ENCODE measurements around the gene STK32C.

The STK32C gene

DNA sequence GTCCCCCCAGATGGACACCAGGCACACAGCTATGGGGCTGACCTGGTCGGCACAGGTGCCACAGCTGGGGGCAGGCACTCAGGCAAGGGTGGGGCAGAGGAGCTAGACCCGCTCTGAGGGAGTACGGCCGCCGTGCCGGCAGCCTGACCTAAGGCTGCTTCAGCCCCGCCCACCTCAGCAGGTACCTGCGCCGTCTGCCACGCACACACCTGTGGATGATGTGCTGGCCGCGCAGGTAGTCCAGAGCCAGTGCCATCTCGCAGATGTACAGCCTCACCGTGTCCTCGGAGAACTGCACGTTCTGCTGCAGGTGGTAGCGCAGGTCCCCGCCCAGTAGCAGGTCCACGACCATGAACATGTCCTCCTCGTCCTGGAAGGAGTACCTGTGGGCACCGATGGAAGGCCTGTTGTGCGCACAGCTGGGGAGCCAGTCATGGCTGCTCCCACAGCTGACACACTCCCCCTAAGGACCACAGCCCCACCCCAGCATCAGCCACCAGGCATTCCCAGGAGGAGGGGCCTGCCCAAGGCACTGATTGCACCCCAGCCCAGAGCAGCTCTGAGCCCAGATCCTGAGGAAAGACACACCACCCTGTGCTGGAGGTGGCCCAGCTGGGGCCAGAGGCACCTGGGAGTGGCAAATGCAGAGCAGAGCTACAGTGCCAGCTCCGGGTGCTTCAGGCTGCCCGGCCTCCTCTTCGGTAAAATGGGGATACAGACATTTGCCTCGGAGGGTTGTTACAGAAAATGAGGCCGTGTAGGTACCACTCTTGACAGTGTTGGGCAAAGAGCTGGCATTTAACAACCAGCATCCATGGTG is 81.0 kb downstream of the STK32C start:
- TF ChIP-seq SIN3A (IDR thresholded peaks at IDR 0.05; ENCODE audit: borderline replicate concordance, insufficient read depth, low read length), result no peak
- no peak for TF ChIP-seq TAF1 (IDR thresholded peaks at IDR 0.05; ENCODE audit: borderline replicate concordance, insufficient read depth, low read length)
- TF ChIP-seq, protein P1, sequence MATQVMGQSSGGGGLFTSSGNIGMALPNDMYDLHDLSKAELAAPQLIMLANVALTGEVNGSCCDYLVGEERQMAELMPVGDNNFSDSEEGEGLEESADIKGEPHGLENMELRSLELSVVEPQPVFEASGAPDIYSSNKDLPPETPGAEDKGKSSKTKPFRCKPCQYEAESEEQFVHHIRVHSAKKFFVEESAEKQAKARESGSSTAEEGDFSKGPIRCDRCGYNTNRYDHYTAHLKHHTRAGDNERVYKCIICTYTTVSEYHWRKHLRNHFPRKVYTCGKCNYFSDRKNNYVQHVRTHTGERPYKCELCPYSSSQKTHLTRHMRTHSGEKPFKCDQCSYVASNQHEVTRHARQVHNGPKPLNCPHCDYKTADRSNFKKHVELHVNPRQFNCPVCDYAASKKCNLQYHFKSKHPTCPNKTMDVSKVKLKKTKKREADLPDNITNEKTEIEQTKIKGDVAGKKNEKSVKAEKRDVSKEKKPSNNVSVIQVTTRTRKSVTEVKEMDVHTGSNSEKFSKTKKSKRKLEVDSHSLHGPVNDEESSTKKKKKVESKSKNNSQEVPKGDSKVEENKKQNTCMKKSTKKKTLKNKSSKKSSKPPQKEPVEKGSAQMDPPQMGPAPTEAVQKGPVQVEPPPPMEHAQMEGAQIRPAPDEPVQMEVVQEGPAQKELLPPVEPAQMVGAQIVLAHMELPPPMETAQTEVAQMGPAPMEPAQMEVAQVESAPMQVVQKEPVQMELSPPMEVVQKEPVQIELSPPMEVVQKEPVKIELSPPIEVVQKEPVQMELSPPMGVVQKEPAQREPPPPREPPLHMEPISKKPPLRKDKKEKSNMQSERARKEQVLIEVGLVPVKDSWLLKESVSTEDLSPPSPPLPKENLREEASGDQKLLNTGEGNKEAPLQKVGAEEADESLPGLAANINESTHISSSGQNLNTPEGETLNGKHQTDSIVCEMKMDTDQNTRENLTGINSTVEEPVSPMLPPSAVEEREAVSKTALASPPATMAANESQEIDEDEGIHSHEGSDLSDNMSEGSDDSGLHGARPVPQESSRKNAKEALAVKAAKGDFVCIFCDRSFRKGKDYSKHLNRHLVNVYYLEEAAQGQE (IDR thresholded peaks at IDR 0.05; ENCODE audit: insufficient read depth in 1 of 2, low read depth in 2 of 2, low read length in 2 of 2), result no peak
- TF ChIP-seq FOXP2 (optimal IDR thresholded peaks at IDR 0.05; ENCODE audit: borderline replicate concordance, extremely low read depth, extremely low read length, insufficient read depth), result no peak
- TF ChIP-seq POLR2AphosphoS5 (IDR thresholded peaks at IDR 0.05; ENCODE audit: low read depth, low read length), result no peak

DNA sequence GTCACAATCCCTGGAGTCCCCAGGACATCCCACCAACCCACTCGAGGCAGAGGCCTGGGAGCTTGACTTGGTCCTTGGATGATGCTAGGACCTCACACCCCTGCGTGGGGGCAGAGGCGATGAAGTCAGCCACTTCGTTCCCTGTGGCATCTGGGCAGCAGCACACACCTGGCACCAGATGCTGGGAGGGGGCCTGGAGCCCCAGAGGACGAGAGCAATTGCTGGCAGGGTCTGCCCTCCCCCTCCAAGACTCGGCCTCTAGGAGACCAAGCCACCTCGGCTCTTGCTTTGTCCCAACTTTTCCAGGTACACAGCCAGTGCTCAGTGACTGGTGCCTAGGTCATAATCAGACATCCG is 81.9 kb downstream of the STK32C start:
- TF ChIP-seq POLR2AphosphoS5 (IDR thresholded peaks at IDR 0.05; ENCODE audit: low read depth, low read length), result no peak
- TF ChIP-seq, protein P1 (IDR thresholded peaks at IDR 0.05; ENCODE audit: insufficient read depth in 1 of 2, low read depth in 2 of 2, low read length in 2 of 2), result no peak
- no peak for TF ChIP-seq SIN3A (IDR thresholded peaks at IDR 0.05; ENCODE audit: borderline replicate concordance, insufficient read depth, low read length)
- no peak for TF ChIP-seq TAF1 (IDR thresholded peaks at IDR 0.05; ENCODE audit: borderline replicate concordance, insufficient read depth, low read length)
- TF ChIP-seq FOXP2 (optimal IDR thresholded peaks at IDR 0.05; ENCODE audit: borderline replicate concordance, extremely low read depth, extremely low read length, insufficient read depth), result no peak

DNA sequence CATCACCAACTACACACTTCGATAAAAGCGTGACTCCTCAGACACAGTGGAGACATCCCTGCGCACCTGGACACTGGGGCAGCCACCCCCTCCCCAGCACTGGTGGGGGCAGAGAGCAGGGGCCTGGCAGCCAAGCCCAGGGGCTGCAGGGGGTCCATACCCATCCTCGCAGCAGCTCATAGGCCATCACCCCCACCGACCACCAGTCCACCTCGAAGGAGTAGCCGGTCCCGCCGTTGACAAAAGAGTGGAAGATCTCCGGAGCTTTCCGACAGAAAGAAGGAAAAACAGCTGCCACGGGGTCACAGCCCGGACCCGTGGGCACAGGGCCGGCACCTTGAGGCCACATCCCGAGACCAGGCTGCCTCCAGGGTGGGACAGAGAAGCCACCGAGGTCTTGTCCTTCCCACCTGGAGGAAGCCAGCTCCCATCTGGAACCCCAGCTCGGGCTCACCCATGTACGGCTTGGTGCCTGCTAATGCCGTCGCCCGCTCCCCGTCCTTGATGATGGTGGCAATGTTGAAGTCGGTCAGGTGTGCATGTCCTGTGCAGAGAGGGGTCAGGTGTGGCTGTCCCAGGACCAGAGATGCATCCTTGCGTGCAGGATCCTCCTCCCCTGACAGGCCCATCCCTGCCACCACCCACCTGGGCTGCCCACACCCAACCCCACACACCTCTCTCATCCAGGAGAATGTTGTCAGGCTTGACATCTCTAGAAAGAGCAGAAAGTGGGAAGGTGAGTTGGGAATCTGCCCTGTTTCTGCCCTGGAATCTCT is 82.5 kb downstream of the STK32C start:
- no peak for TF ChIP-seq SIN3A (IDR thresholded peaks at IDR 0.05; ENCODE audit: borderline replicate concordance, insufficient read depth, low read length)
- TF ChIP-seq POLR2AphosphoS5 (IDR thresholded peaks at IDR 0.05; ENCODE audit: low read depth, low read length), result no peak
- no peak for TF ChIP-seq FOXP2 (optimal IDR thresholded peaks at IDR 0.05; ENCODE audit: borderline replicate concordance, extremely low read depth, extremely low read length, insufficient read depth)
- TF ChIP-seq TAF1 (IDR thresholded peaks at IDR 0.05; ENCODE audit: borderline replicate concordance, insufficient read depth, low read length), result no peak
- TF ChIP-seq, protein P1 (IDR thresholded peaks at IDR 0.05; ENCODE audit: insufficient read depth in 1 of 2, low read depth in 2 of 2, low read length in 2 of 2), result no peak

DNA sequence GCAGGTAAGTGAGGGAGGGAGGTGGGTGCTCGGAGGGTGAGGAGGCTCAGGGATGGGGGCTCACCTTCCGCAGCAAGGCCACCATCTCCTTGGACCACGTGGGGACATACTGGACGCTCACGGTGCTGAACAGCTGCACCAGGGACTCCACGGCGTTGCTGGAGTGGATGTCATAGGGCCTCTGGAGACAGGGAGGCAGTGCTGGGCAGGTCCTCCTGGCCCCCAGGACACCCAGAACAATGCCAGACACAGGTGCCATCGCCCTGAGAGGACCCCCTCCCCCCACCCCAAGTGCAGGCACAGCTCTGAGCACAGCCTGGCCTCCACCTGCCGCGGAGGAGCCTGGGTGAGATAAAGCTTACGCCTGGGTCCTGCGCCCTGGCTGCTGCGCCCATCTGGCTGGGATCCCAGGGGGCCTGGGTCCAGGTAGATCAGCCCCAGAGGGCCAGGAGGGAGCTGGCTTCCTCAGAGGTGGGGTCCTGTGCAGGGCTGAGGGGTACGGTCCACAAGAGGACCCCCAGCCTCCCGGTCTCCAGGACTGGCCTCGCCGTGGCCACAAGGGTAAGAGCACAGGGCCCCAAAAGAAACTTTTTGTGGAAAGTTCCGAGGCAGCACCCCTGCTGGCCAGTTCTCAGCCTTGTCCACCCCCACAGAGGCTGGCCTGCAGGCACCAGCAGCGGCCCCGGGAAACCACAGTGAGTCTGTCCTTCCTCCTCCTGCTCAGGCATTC is 83.2 kb downstream of the STK32C start:
- TF ChIP-seq TAF1 (IDR thresholded peaks at IDR 0.05; ENCODE audit: borderline replicate concordance, insufficient read depth, low read length) (no peak), FOXP2 (optimal IDR thresholded peaks at IDR 0.05; ENCODE audit: borderline replicate concordance, extremely low read depth, extremely low read length, insufficient read depth) (no peak), POLR2AphosphoS5 (IDR thresholded peaks at IDR 0.05; ENCODE audit: low read depth, low read length) (no peak), SIN3A (IDR thresholded peaks at IDR 0.05; ENCODE audit: borderline replicate concordance, insufficient read depth, low read length) (no peak)
- TF ChIP-seq, protein P1 (IDR thresholded peaks at IDR 0.05; ENCODE audit: insufficient read depth in 1 of 2, low read depth in 2 of 2, low read length in 2 of 2), result no peak

Measured in PFSK-1 (cell line).